NCI-H187 (cell line): ENCODE results near the gene LYVE1.

Experiments
- DNase-seq, 2 experiments: peaks; one replicate each; lab custom pipeline; 2025; lab: John Stamatoyannopoulos, UW

Gene LYVE1

GRCh38 chr11:10522921-10523320 is 45.5 kb downstream of the LYVE1 start:
- DNase-seq = no peak

GRCh38 chr11:10522276-10522675 is 46.2 kb downstream of the LYVE1 start:
- no peak for DNase-seq

- no peak for DNase-seq
Observed at GRCh38 chr11:10520562-10520961, 47.9 kb downstream of the LYVE1 start.

- no peak for DNase-seq
Observed at GRCh38 chr11:10519630-10520029, 48.8 kb downstream of the LYVE1 start.

GRCh38 chr11:10518891-10519290 is 49.6 kb downstream of the LYVE1 start:
- no peak for DNase-seq

- DNase-seq = no peak
Observed at GRCh38 chr11:10518123-10518522, 50.3 kb downstream of the LYVE1 start.

GRCh38 chr11:10515418-10515817 is 53.0 kb downstream of the LYVE1 start:
- no peak for DNase-seq

- no peak for DNase-seq
Observed at GRCh38 chr11:10514709-10515108, 53.8 kb downstream of the LYVE1 start.

- DNase-seq = no peak
Observed at GRCh38 chr11:10514202-10514601, 54.3 kb downstream of the LYVE1 start.

- no peak for DNase-seq
Observed at GRCh38 chr11:10511181-10511621, 57.3 kb downstream of the LYVE1 start.
